H1 (cell line): ENCODE results near the gene TFAP2D. TPM values are rescaled to one million over a fixed set of nuclear protein-coding genes. Genes with fewer than 3 reads are reported as not detected.

ENCODE experiments used
- CHD7 ChIP-seq: fragments of 300-600 bp; sonication (generic); IDR thresholded peaks from 2 replicates; pipeline ENCODE4 v1.7.1; 2012; ENCODE audit warnings: low read length, moderate library complexity, mild to moderate bottlenecking, inconsistent platforms; ENCODE audit not compliant: insufficient replicate concordance
- KDM5A ChIP-seq: fragments of 200-600 bp; IDR thresholded peaks from 2 replicates; pipeline ENCODE4 v1.7.1; 2012; ENCODE audit warnings: mild to moderate bottlenecking, low read length, inconsistent platforms, mixed read lengths
- YY1 ChIP-seq: IDR thresholded peaks from 2 replicates; pipeline ENCODE4 v1.6.1; 2011; ENCODE audit warnings: low read depth, mild to moderate bottlenecking, low read length
- polyA plus RNA-seq, 7 experiments: library from polyadenylated mRNA; depleted of rRNA in 3 of 7; stranded (reverse) in 5 of 7; unstranded in 2 of 7; fragments of >200 nt in 5 of 7; fragments of 200-250 nt in 2 of 7; gene quantifications; 1 replicate in 5 of 7; 2 replicates in 1 of 7; 4 replicates in 1 of 7; pipeline versions ENCODE4 v1.2.1 to v1.2.3, GENCODE V29; 2011 to 2013; ENCODE audit warnings: missing spikeins in 2 of 7, mixed read lengths in 2 of 7
- total RNA-seq: library from RNA; stranded (reverse); fragmentation: NEBNext Ultra II Directional; extraction: Animal tissue kit (Norgen Biotek cat#: 25700); gene quantifications from 2 replicates; pipeline ENCODE4 v1.2.1, GENCODE V29; 2021

The TFAP2D gene
- total and polyA plus RNA-seq, 2 of the 8 experiments (the other 6 are each of a cell fraction or from before 2014, with no cell fraction given) = not detected

GRCh38 chr6:50698546-50698945 lies 14.8 kb upstream of the TFAP2D start (continued):
- TF ChIP-seq CHD7 (no peak), KDM5A (no peak), YY1 (no peak)
